ENCODE data around the gene PFN3. TPM values are rescaled to one million over a fixed set of nuclear protein-coding genes. Genes with fewer than 3 reads are reported as not detected.

Gene PFN3
- total and polyA plus RNA-seq, 7 donors, result not detected

DNA sequence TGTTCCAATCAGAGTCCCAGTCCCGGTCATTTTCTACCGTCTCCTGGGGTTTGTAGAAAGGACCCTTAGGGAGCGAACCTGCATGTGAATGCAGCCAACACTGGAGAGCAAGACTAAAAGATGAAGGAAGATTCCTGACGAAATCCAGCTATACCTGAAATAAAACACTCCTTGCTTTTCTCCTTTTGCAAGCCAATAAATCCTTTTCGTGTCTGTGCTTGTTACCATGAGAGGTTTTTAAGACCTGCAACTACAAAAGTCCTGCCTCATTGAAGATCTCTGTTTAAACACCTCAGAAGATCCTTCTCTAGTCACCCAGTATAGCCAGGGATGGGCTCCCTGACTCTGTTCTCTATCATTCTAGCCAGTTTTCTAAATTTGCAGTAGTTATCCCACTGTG lies 26.2 kb downstream of the PFN3 start:
- 73 to 84% (median 80%) methylated on average over 5 of the region's 5 CpGs for WGBS, 3 donors
- Histone ChIP-seq H3K9me3 (no peaks in the 10 kb centered on the region), H3K36me3 (ENCODE audit: insufficient read depth in 1 of 2, low read depth in 1 of 2) (peaks cover 0 to 18% of the 10 kb centered on the region in 2 donors), H3K27ac (no peak overlapping the region), H3K27me3 (ENCODE audit: insufficient read depth in 3 of 3, low read length in 2 of 3) (no peaks in the 10 kb centered on the region), H3K4me1 (peaks cover 26% of the 10 kb centered on the region), H3K4me3 (no peak overlapping the region)
- DNase-seq (no peak), ATAC-seq (no peak)
- TF ChIP-seq, protein P1, sequence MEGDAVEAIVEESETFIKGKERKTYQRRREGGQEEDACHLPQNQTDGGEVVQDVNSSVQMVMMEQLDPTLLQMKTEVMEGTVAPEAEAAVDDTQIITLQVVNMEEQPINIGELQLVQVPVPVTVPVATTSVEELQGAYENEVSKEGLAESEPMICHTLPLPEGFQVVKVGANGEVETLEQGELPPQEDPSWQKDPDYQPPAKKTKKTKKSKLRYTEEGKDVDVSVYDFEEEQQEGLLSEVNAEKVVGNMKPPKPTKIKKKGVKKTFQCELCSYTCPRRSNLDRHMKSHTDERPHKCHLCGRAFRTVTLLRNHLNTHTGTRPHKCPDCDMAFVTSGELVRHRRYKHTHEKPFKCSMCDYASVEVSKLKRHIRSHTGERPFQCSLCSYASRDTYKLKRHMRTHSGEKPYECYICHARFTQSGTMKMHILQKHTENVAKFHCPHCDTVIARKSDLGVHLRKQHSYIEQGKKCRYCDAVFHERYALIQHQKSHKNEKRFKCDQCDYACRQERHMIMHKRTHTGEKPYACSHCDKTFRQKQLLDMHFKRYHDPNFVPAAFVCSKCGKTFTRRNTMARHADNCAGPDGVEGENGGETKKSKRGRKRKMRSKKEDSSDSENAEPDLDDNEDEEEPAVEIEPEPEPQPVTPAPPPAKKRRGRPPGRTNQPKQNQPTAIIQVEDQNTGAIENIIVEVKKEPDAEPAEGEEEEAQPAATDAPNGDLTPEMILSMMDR (IDR thresholded peaks at IDR 0.05), result no peak
- intact Hi-C loops (cut with DNase I), result no loop called here

DNA sequence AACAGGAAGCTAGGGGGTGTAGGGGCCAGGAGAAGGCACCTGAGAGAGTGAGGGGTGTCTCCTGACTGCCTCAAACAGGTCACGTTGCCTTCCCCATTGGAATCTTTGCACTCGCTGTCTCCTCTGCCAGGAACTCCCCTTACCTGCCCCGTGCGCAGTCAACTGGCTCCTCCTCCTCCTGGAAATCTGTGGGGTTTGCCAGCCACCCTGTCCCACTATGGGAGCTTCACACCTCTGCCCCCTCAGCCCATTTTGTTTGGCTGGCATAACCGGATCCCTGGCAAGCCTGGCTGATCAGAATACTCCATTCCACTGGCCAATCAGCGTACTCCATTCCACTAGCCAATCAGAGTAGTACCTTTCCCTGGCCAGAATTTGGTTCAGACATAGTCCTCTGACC lies 26.7 kb downstream of the PFN3 start:
- DNase-seq, result no peak
- no peak overlapping the region for H3K27ac ChIP-seq
- H3K27me3 ChIP-seq (ENCODE audit: insufficient read depth in 3 of 3, low read length in 2 of 3), result no peaks in the 10 kb centered on the region
- H3K4me1 ChIP-seq, result peaks cover 28% of the 10 kb centered on the region
- TF ChIP-seq, protein P1 (IDR thresholded peaks at IDR 0.05), result no peak
- H3K4me3 ChIP-seq, result no peak overlapping the region
- H3K36me3 ChIP-seq (ENCODE audit: insufficient read depth in 1 of 2, low read depth in 1 of 2), result peaks cover 0 to 18% of the 10 kb centered on the region in 2 donors
- intact Hi-C loops (cut with DNase I), result no loop called here
- no peak for ATAC-seq
- WGBS, 3 donors, result 60 to 74% (median 73%) methylated on average over 6 of the region's 6 CpGs
- no peaks in the 10 kb centered on the region for H3K9me3 ChIP-seq

DNA sequence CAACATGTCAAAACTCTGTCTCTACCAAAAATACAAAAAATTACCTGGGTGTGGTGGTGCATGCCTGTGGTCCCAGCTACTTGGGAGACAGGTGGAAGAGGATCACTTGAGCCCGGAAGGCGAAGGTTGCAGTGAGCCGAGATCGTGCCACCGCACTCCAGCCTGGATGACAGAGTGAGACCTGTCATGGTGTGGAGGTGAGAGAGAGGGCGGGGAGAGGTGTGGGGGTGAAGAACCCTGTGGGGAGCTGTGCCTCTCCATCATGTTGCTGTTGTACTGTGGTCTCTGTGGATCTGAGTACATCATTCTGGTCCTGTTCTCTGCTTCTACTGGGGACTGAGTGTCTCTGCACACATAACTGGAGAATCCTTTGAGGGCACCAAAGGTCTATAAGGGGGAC lies 27.6 kb downstream of the PFN3 start:
- TF ChIP-seq, protein P1 (IDR thresholded peaks at IDR 0.05), result no peak
- 87 to 97% (median 96%) methylated on average over 6 of the region's 6 CpGs for WGBS, 3 donors
- intact Hi-C loops (cut with DNase I), result no loop called here
- H3K4me1 ChIP-seq, result peaks cover 28% of the 10 kb centered on the region
- no peak for DNase-seq
- H3K27ac ChIP-seq, result no peak overlapping the region
- no peak overlapping the region for H3K4me3 ChIP-seq
- ATAC-seq, result no peak
- no peaks in the 10 kb centered on the region for H3K27me3 ChIP-seq (ENCODE audit: insufficient read depth in 3 of 3, low read length in 2 of 3)
- H3K9me3 ChIP-seq, result no peaks in the 10 kb centered on the region
- peaks cover 0 to 18% of the 10 kb centered on the region in 2 donors for H3K36me3 ChIP-seq (ENCODE audit: insufficient read depth in 1 of 2, low read depth in 1 of 2)

DNA sequence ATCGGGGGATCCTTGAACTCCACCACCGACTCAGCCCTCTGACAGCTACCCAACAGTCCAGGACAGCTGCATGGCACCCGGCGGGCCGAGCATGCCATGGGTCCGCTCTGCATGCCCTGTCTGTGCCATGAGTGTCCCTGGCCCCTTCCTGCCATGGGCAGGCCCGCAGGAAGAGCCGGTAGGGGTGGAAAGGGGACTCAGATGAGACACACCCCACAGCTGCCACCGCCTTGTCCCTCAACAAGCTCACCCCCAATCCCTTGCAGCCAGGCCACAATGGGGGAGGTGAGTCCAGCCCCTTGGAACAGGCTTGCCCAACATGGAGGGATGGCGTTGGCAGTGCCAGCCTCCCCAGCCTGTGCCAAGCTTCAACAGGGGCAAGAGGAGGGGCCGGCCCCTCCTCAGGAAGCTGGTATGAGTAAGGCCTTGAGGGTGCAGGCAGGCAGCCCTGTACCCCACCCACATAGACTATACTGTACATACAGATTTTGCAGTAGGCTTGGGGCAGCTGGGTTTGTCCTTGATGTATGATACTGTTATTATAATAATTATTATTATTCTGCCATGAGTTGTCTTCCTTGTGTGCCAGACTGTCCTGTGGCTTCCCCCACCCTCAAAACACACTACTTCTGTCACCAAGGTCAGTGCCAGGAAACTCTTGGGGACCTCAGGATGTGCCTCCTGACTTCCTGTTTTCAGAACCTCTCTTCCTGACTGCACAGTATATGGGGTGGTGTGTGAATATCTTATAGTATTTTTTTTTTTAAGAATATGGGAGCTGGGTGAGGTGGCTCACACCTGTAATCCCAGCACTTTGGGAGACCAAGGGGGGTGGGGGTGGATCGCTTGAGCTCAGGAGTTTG lies 28.2 kb downstream of the PFN3 start:
- 34 to 58% (median 42%) methylated on average over 12 of the region's 12 CpGs for WGBS, 3 donors
- peaks cover 31% of the 10 kb centered on the region for H3K4me1 ChIP-seq
- peak overlapping the region; percentile 64 for H3K4me3 ChIP-seq
- ATAC-seq, result no peak
- H3K36me3 ChIP-seq (ENCODE audit: insufficient read depth in 1 of 2, low read depth in 1 of 2), result peaks cover 0 to 18% of the 10 kb centered on the region in 2 donors
- intact Hi-C loops (cut with DNase I), result no loop called here
- DNase-seq, result no peak
- H3K27me3 ChIP-seq (ENCODE audit: insufficient read depth in 3 of 3, low read length in 2 of 3), result no peaks in the 10 kb centered on the region
- H3K27ac ChIP-seq, result peak overlapping the region; percentile 65
- H3K9me3 ChIP-seq, result no peaks in the 10 kb centered on the region
- TF ChIP-seq, protein P1 (IDR thresholded peaks at IDR 0.05), result no peak
